ES-I3 (cell line): ENCODE measurements around the gene NFIA.

Experiments
- H3K36me3 ChIP-seq: 2 replicates; pipeline ENCODE4 v1.6.1; 2013; ENCODE audit warnings: mild to moderate bottlenecking, low read length, control low read depth, moderate library complexity; ENCODE audit not compliant: insufficient read depth
- H3K4me1 ChIP-seq: 2 replicates; pipeline ENCODE4 v1.6.1; 2013; ENCODE audit warnings: mild to moderate bottlenecking, control low read depth, low read length; ENCODE audit not compliant: insufficient read depth
- H3K9ac ChIP-seq: 2 replicates; pipeline ENCODE4 v1.6.1; 2013; ENCODE audit warnings: low read depth, mild to moderate bottlenecking, low read length, moderate library complexity
- H3K9me3 ChIP-seq: 2 replicates; pipeline ENCODE4 v1.6.1; 2013; ENCODE audit warnings: mild to moderate bottlenecking, low read length, moderate library complexity; ENCODE audit not compliant: control insufficient read depth, insufficient read depth

The NFIA gene

GRCh38 chr1:61392409-61393242 is 310.3 kb downstream of the NFIA start:
- H3K36me3 ChIP-seq, result no peaks in the 10 kb centered on the region
- H3K9ac ChIP-seq, result no peak overlapping the region
- H3K4me1 ChIP-seq, result no peaks in the 10 kb centered on the region
- no peaks in the 10 kb centered on the region for H3K9me3 ChIP-seq

DNA sequence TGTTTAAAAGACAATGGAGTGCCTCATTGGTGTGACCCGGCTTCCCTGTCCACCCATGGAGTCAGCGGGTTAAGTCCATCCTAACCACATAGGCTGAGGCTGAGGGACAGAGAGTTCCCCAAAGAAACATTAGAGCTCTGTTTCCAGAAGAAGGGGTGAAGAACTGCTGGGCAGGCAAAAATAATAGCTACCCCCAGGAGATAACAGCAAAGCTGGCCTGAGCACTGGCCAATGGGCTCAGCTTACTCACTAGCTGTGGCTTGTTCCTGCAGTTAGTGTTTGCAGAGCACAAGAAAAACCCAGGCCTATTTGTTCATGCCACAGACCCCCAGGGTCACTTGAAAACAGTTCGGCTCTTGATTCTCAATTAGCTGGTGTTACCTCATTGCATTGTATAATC is 311.2 kb downstream of the NFIA start:
- Histone ChIP-seq H3K9me3 (no peaks in the 10 kb centered on the region), H3K9ac (no peak overlapping the region), H3K36me3 (no peaks in the 10 kb centered on the region), H3K4me1 (no peaks in the 10 kb centered on the region)

- no peaks in the 10 kb centered on the region for H3K36me3 ChIP-seq
- H3K9me3 ChIP-seq, result no peaks in the 10 kb centered on the region
- H3K4me1 ChIP-seq, result no peaks in the 10 kb centered on the region
- no peak overlapping the region for H3K9ac ChIP-seq
Measured at GRCh38 chr1:61395146-61395800, 312.9 kb downstream of the NFIA start.

- no peaks in the 10 kb centered on the region for H3K9me3 ChIP-seq
- H3K4me1 ChIP-seq, result no peaks in the 10 kb centered on the region
- H3K36me3 ChIP-seq, result no peaks in the 10 kb centered on the region
- H3K9ac ChIP-seq, result no peak overlapping the region
Measured at GRCh38 chr1:61397495-61397894, 315.1 kb downstream of the NFIA start.

DNA sequence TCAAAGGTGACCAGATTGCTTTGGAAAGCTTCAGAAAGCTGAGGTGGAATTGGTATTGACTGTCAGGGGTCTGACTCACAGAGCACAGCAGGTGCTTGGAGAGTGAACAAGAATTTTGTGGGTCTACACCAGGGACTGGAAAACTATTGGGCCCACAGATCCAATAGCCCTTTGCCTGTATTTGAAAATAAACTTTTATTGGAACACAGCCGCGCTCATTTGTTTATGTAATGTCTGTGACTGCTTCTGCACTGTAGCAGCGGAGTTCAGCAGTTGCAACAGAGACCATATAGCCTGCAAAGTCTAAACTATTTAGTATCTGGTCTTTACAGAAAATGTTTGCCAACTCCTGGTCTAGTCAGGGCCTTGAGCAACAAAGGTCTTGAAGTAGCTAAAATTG is 315.6 kb downstream of the NFIA start:
- Histone ChIP-seq H3K9me3 (no peaks in the 10 kb centered on the region), H3K9ac (no peak overlapping the region), H3K4me1 (no peaks in the 10 kb centered on the region), H3K36me3 (no peaks in the 10 kb centered on the region)

- Histone ChIP-seq H3K9ac (no peak overlapping the region), H3K4me1 (no peaks in the 10 kb centered on the region), H3K9me3 (no peaks in the 10 kb centered on the region), H3K36me3 (no peaks in the 10 kb centered on the region)
Measured at GRCh38 chr1:61399199-61399598, 316.8 kb downstream of the NFIA start.

GRCh38 chr1:61400131-61400770 is 317.9 kb downstream of the NFIA start:
- H3K9me3 ChIP-seq, result no peaks in the 10 kb centered on the region
- no peaks in the 10 kb centered on the region for H3K36me3 ChIP-seq
- no peak overlapping the region for H3K9ac ChIP-seq
- no peaks in the 10 kb centered on the region for H3K4me1 ChIP-seq

GRCh38 chr1:61400997-61401396 is 318.6 kb downstream of the NFIA start:
- no peaks in the 10 kb centered on the region for H3K9me3 ChIP-seq
- H3K4me1 ChIP-seq, result no peaks in the 10 kb centered on the region
- H3K9ac ChIP-seq, result no peak overlapping the region
- H3K36me3 ChIP-seq, result no peaks in the 10 kb centered on the region

- H3K36me3 ChIP-seq, result no peaks in the 10 kb centered on the region
- H3K9me3 ChIP-seq, result no peaks in the 10 kb centered on the region
- H3K9ac ChIP-seq, result no peak overlapping the region
- H3K4me1 ChIP-seq, result no peaks in the 10 kb centered on the region
Measured at GRCh38 chr1:61403679-61404596, 321.6 kb downstream of the NFIA start.

DNA sequence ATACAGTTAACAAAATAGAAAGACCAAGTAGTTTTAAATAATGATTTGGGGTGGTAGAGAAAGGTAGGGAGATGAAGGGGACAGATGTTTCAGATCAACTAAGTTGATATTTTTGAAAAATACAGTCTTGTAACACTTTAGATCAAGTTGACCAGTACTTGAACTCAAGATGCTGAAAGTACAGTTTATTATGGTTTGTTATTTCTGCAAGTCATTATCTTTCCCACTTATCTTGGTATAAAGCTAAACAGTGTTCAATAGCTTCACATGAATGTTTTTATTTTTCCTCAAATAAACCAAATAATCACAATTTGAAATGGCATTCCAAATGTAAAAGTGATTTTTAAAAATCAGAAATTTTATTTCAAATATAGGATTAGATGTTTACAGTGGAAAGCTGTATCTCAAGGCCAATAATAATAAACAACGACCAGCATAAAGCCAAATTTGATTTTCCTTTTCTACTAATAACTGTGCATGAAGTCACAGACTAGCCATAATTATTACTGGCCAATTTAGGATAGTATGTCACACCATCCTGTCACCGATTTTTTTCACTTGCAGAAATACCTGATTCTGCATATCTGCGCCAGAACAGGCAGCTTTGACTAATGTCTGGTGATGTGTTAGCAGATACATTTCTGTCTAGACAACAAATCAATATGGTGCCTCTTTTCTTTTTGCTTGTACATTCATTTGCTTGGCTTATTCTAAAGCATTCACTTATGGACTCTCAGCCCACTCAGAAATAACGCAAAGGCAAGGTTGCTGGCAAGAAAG is 322.4 kb downstream of the NFIA start:
- Histone ChIP-seq H3K9ac (no peak overlapping the region), H3K36me3 (no peaks in the 10 kb centered on the region), H3K9me3 (no peaks in the 10 kb centered on the region), H3K4me1 (no peaks in the 10 kb centered on the region)

DNA sequence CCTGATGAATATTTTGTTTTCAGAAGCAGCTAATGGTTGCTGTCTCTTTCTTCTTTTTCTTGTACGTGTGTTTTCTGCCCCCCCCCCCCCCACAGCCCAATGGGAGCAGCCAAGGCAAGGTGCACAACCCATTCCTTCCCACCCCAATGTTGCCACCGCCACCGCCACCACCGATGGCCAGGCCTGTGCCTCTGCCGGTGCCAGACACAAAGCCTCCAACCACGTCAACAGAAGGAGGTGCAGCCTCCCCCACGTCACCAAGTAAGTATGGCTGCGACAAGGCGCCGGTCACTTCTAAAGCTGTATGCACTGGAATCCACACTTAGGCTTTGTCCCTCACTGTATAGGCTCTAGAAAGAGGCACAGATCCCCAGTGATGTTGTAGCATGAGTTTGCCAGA is 324.1 kb downstream of the NFIA start:
- H3K9me3 ChIP-seq, result no peaks in the 10 kb centered on the region
- no peaks in the 10 kb centered on the region for H3K36me3 ChIP-seq
- H3K9ac ChIP-seq, result no peak overlapping the region
- no peaks in the 10 kb centered on the region for H3K4me1 ChIP-seq

DNA sequence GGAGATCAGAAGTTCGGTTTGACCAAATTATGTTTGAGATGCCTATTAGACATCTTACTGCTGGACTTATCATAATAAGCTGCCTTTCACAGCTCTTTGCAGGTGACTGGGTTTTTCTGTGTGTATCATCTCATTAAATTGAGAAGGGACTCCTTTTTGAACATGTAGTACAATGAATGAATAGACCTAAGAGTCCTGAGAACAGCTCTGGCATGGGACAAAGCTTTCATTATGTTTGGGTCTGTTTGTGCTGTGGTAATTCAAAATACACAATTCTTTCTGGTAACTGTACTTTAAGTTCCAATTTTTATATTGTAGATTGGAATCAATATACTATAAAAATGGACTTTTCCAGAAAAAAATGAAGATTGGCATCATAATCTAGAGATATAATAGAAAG is 330.2 kb downstream of the NFIA start:
- no peaks in the 10 kb centered on the region for H3K9me3 ChIP-seq
- H3K36me3 ChIP-seq, result no peaks in the 10 kb centered on the region
- H3K4me1 ChIP-seq, result no peaks in the 10 kb centered on the region
- no peak overlapping the region for H3K9ac ChIP-seq

GRCh38 chr1:61419196-61419595 is 336.8 kb downstream of the NFIA start:
- Histone ChIP-seq H3K9ac (no peak overlapping the region), H3K36me3 (no peaks in the 10 kb centered on the region; the same call in 1 of the 2 replicates), H3K4me1 (peaks cover 11% of the 10 kb centered on the region), H3K9me3 (no peaks in the 10 kb centered on the region)
